GM19025 (cell line): ENCODE results near the gene TAF4.

Experiments used
- ATAC-seq: cut with Tn5 transposase; IDR thresholded peaks from one replicate; pipeline ENCODE4 v1.9.1; 2021; ENCODE audit warnings: mild to moderate bottlenecking, low read depth, moderate library complexity; ENCODE audit not compliant: unreplicated experiment

The TAF4 gene

GRCh38 chr20:62025832-62026563, 39.7 kb downstream of the TAF4 start:
- ATAC-seq = no peak

- no peak for ATAC-seq
Observed at GRCh38 chr20:62025394-62025793, 40.3 kb downstream of the TAF4 start.

GRCh38 chr20:62023935-62024334, 41.7 kb downstream of the TAF4 start:
- ATAC-seq = no peak

GRCh38 chr20:62022575-62023139, 43.0 kb downstream of the TAF4 start:
- no peak for ATAC-seq

- no peak for ATAC-seq
Observed at GRCh38 chr20:62021793-62022385, 43.8 kb downstream of the TAF4 start.

- no peak for ATAC-seq
Observed at GRCh38 chr20:62020935-62021701, 44.6 kb downstream of the TAF4 start.

GRCh38 chr20:62019881-62020492, 45.7 kb downstream of the TAF4 start:
- no peak for ATAC-seq

- no peak for ATAC-seq
Observed at GRCh38 chr20:62019144-62019805, 46.4 kb downstream of the TAF4 start.

GRCh38 chr20:62018437-62019143, 47.1 kb downstream of the TAF4 start:
- no peak for ATAC-seq

- ATAC-seq = no peak
Observed at GRCh38 chr20:62015540-62016288, 50.0 kb downstream of the TAF4 start.

GRCh38 chr20:62014889-62015537, 50.7 kb downstream of the TAF4 start:
- no peak for ATAC-seq

- ATAC-seq = no peak
Observed at GRCh38 chr20:62014488-62014775, 51.2 kb downstream of the TAF4 start.

- no peak for ATAC-seq
Observed at GRCh38 chr20:62012631-62013030, 53.0 kb downstream of the TAF4 start.

- ATAC-seq = no peak
Observed at GRCh38 chr20:62011938-62012534, 53.6 kb downstream of the TAF4 start.

- no peak for ATAC-seq
Observed at GRCh38 chr20:62011403-62011790, 54.3 kb downstream of the TAF4 start.

GRCh38 chr20:62010551-62011402, 54.9 kb downstream of the TAF4 start:
- no peak for ATAC-seq

- no peak for ATAC-seq
Observed at GRCh38 chr20:62009869-62010445, 55.7 kb downstream of the TAF4 start.
